ENCODE results near the gene SFMBT2.
"Not testable (repeated sequence)": the region's sequence is repeated elsewhere in the genome, so short reads cannot be mapped to it uniquely, and the experiment has no call there.

Gene SFMBT2

GRCh38 chr10:7182327-7182726 is 228.5 kb downstream of the SFMBT2 start:
- H2BK12ac ChIP-seq (ENCODE audit: low read length); H3K79me1 ChIP-seq (ENCODE audit: low read length); H2BK120ac ChIP-seq (ENCODE audit: insufficient read depth, low read length, poor library complexity); H4K12ac ChIP-seq (ENCODE audit: low read depth, low read length); H3K4me3 ChIP-seq (ENCODE audit: low read depth, low read length); H3K14ac ChIP-seq (ENCODE audit: low read length); H2AK5ac ChIP-seq (ENCODE audit: low read length); H3K4me2 ChIP-seq (ENCODE audit: low read length); H3K9ac ChIP-seq (ENCODE audit: low read length); H3K79me2 ChIP-seq (ENCODE audit: control insufficient read depth, insufficient read depth, low read length, poor library complexity); H2BK5ac ChIP-seq (ENCODE audit: low read depth, low read length, poor library complexity); H3K23ac ChIP-seq (ENCODE audit: low read length); H3K9me3 ChIP-seq (ENCODE audit: insufficient read depth, low read depth, low read length); H3K18ac ChIP-seq (ENCODE audit: low read length); H2AFZ ChIP-seq (ENCODE audit: insufficient read depth, low read length, poor library complexity); H3K27me3 ChIP-seq (ENCODE audit: insufficient read depth, low read length); H4K91ac ChIP-seq (ENCODE audit: low read depth, low read length); H3K36me3 ChIP-seq (ENCODE audit: control insufficient read depth in 1 of 2, insufficient read depth in 2 of 2, low read length in 2 of 2); DNase-seq; H3K4ac ChIP-seq (ENCODE audit: low read depth, low read length); H3K4me1 ChIP-seq (ENCODE audit: control insufficient read depth in 1 of 2, insufficient read depth in 2 of 2, low read length in 2 of 2); H3K27ac ChIP-seq (ENCODE audit: low read depth, low read length); H4K8ac ChIP-seq (ENCODE audit: low read depth, low read length): not testable (repeated sequence)
- WGBS (ENCODE audit: extremely low coverage, insufficient coverage, insufficient read length): no CpG with 5 or more reads among the region's 1 CpG

GRCh38 chr10:7181420-7181819 is 229.4 kb downstream of the SFMBT2 start:
- Histone ChIP-seq H3K27ac (ENCODE audit: low read depth, low read length) (no peak overlapping the region), H2AFZ (ENCODE audit: insufficient read depth, low read length, poor library complexity) (no peak overlapping the region), H3K9me3 (ENCODE audit: insufficient read depth, low read depth, low read length) (peaks cover 4% of the 10 kb centered on the region), H3K79me2 (ENCODE audit: control insufficient read depth, insufficient read depth, low read length, poor library complexity) (no peaks in the 10 kb centered on the region), H4K12ac (ENCODE audit: low read depth, low read length) (no peak overlapping the region), H4K8ac (ENCODE audit: low read depth, low read length) (no peak overlapping the region), H3K27me3 (ENCODE audit: insufficient read depth, low read length) (no peaks in the 10 kb centered on the region), H2BK5ac (ENCODE audit: low read depth, low read length, poor library complexity) (no peak overlapping the region), H2AK5ac (ENCODE audit: low read length) (no peak overlapping the region), H2BK120ac (ENCODE audit: insufficient read depth, low read length, poor library complexity) (no peak overlapping the region), H3K23ac (ENCODE audit: low read length) (no peak overlapping the region), H3K14ac (ENCODE audit: low read length) (no peak overlapping the region), H3K4ac (ENCODE audit: low read depth, low read length) (no peak overlapping the region), H3K36me3 (ENCODE audit: control insufficient read depth in 1 of 2, insufficient read depth in 2 of 2, low read length in 2 of 2) (no peaks in the 10 kb centered on the region), H4K91ac (ENCODE audit: low read depth, low read length) (no peak overlapping the region), H3K9ac (ENCODE audit: low read length) (no peak overlapping the region), H2BK12ac (ENCODE audit: low read length) (no peak overlapping the region), H3K4me2 (ENCODE audit: low read length) (no peak overlapping the region), H3K4me3 (ENCODE audit: low read depth, low read length) (no peak overlapping the region), H3K79me1 (ENCODE audit: low read length) (no peaks in the 10 kb centered on the region), H3K4me1 (ENCODE audit: control insufficient read depth in 1 of 2, insufficient read depth in 2 of 2, low read length in 2 of 2) (no peaks in the 10 kb centered on the region), H3K18ac (ENCODE audit: low read length) (no peak overlapping the region)
- DNase-seq: no peak
- WGBS (ENCODE audit: extremely low coverage, insufficient coverage, insufficient read length): no CpG with 5 or more reads among the region's 2 CpGs

- no peak overlapping the region for H2BK120ac ChIP-seq (ENCODE audit: insufficient read depth, low read length, poor library complexity)
- no CpG with 5 or more reads among the region's 12 CpGs for WGBS (ENCODE audit: extremely low coverage, insufficient coverage, insufficient read length)
- H3K4me1 ChIP-seq (ENCODE audit: control insufficient read depth in 1 of 2, insufficient read depth in 2 of 2, low read length in 2 of 2): no peaks in the 10 kb centered on the region
- no peaks in the 10 kb centered on the region for H3K36me3 ChIP-seq (ENCODE audit: control insufficient read depth in 1 of 2, insufficient read depth in 2 of 2, low read length in 2 of 2)
- no peaks in the 10 kb centered on the region for H3K79me1 ChIP-seq (ENCODE audit: low read length)
- no peak overlapping the region for H3K18ac ChIP-seq (ENCODE audit: low read length)
- no peak overlapping the region for H4K12ac ChIP-seq (ENCODE audit: low read depth, low read length)
- H3K9me3 ChIP-seq (ENCODE audit: insufficient read depth, low read depth, low read length): peaks cover 4% of the 10 kb centered on the region
- no peak overlapping the region for H2AK5ac ChIP-seq (ENCODE audit: low read length)
- H3K27me3 ChIP-seq (ENCODE audit: insufficient read depth, low read length): no peaks in the 10 kb centered on the region
- H3K4ac ChIP-seq (ENCODE audit: low read depth, low read length): no peak overlapping the region
- no peak overlapping the region for H3K9ac ChIP-seq (ENCODE audit: low read length)
- H2AFZ ChIP-seq (ENCODE audit: insufficient read depth, low read length, poor library complexity): no peak overlapping the region
- no peak overlapping the region for H2BK12ac ChIP-seq (ENCODE audit: low read length)
- H3K14ac ChIP-seq (ENCODE audit: low read length): no peak overlapping the region
- no peak overlapping the region for H4K8ac ChIP-seq (ENCODE audit: low read depth, low read length)
- no peak overlapping the region for H3K27ac ChIP-seq (ENCODE audit: low read depth, low read length)
- no peaks in the 10 kb centered on the region for H3K79me2 ChIP-seq (ENCODE audit: control insufficient read depth, insufficient read depth, low read length, poor library complexity)
- no peak overlapping the region for H4K91ac ChIP-seq (ENCODE audit: low read depth, low read length)
- no peak overlapping the region for H3K23ac ChIP-seq (ENCODE audit: low read length)
- H2BK5ac ChIP-seq (ENCODE audit: low read depth, low read length, poor library complexity): no peak overlapping the region
- H3K4me3 ChIP-seq (ENCODE audit: low read depth, low read length): no peak overlapping the region
- no peak for DNase-seq
- H3K4me2 ChIP-seq (ENCODE audit: low read length): no peak overlapping the region
Measured at GRCh38 chr10:7179536-7179935, 231.3 kb downstream of the SFMBT2 start.

GRCh38 chr10:7173948-7174347 is 236.9 kb downstream of the SFMBT2 start:
- no peaks in the 10 kb centered on the region for H3K4me1 ChIP-seq (ENCODE audit: control insufficient read depth in 1 of 2, insufficient read depth in 2 of 2, low read length in 2 of 2)
- no peak overlapping the region for H3K27ac ChIP-seq (ENCODE audit: low read depth, low read length)
- no peak overlapping the region for H4K12ac ChIP-seq (ENCODE audit: low read depth, low read length)
- no peaks in the 10 kb centered on the region for H3K27me3 ChIP-seq (ENCODE audit: insufficient read depth, low read length)
- H3K18ac ChIP-seq (ENCODE audit: low read length): no peak overlapping the region
- no peak overlapping the region for H2BK5ac ChIP-seq (ENCODE audit: low read depth, low read length, poor library complexity)
- H3K14ac ChIP-seq (ENCODE audit: low read length): no peak overlapping the region
- H3K9ac ChIP-seq (ENCODE audit: low read length): no peak overlapping the region
- no peak overlapping the region for H2BK120ac ChIP-seq (ENCODE audit: insufficient read depth, low read length, poor library complexity)
- no peak overlapping the region for H4K91ac ChIP-seq (ENCODE audit: low read depth, low read length)
- H2AK5ac ChIP-seq (ENCODE audit: low read length): no peak overlapping the region
- peaks cover 11 to 18% of the 10 kb centered on the region in 2 experiments for H3K36me3 ChIP-seq (ENCODE audit: control insufficient read depth in 1 of 2, insufficient read depth in 2 of 2, low read length in 2 of 2)
- no CpG with 5 or more reads among the region's 11 CpGs for WGBS (ENCODE audit: extremely low coverage, insufficient coverage, insufficient read length)
- H3K79me1 ChIP-seq (ENCODE audit: low read length): no peaks in the 10 kb centered on the region
- no peak overlapping the region for H3K4me2 ChIP-seq (ENCODE audit: low read length)
- no peak overlapping the region for H3K4ac ChIP-seq (ENCODE audit: low read depth, low read length)
- peaks cover 4% of the 10 kb centered on the region for H3K9me3 ChIP-seq (ENCODE audit: insufficient read depth, low read depth, low read length)
- H3K4me3 ChIP-seq (ENCODE audit: low read depth, low read length): no peak overlapping the region
- no peak overlapping the region for H2AFZ ChIP-seq (ENCODE audit: insufficient read depth, low read length, poor library complexity)
- H3K23ac ChIP-seq (ENCODE audit: low read length): no peak overlapping the region
- no peak overlapping the region for H4K8ac ChIP-seq (ENCODE audit: low read depth, low read length)
- DNase-seq: no peak
- H2BK12ac ChIP-seq (ENCODE audit: low read length): no peak overlapping the region
- H3K79me2 ChIP-seq (ENCODE audit: control insufficient read depth, insufficient read depth, low read length, poor library complexity): no peaks in the 10 kb centered on the region

Measured in trophoblast cell (in vitro differentiated cells and primary cell).